K562 (cell line): ENCODE data around the gene RABGAP1L. TPM values are rescaled to one million over a fixed set of nuclear protein-coding genes. Genes with fewer than 3 reads are reported as not detected.

Experiments
- ATAC-seq: fragments of 200-7000 bp; cut with Tn5 transposase; 3 replicates; pipeline ENCODE4 v1.9.1; 2020; ENCODE audit warnings: moderate library complexity
- BruUV-seq: library from RNA; stranded (reverse); fragments of 400-500 nt; replicated peaks from 2 replicates; lab custom pipeline; 2021; lab: Mats Ljungman, UMichigan
- CTCF ChIA-PET: fragments of 300-600 bp; formaldehyde crosslinking; extraction: SDS; loops from one replicate; lab custom pipeline; 2021; ENCODE audit warnings: low intra/inter-chr PET ratio; lab: Yijun Ruan, JAX
- POLR2A ChIA-PET: fragments of 300-600, 350-650 bp; sonication (Branson Sonifier 250); formaldehyde crosslinking; extraction: SDS; loops from one replicate; lab custom pipeline; 2021; ENCODE audit warnings: antibody characterized with exemption, inconsistent platforms; lab: Yijun Ruan, JAX
- DNase-seq, 4 experiments: peaks; one replicate each; pipeline versions ENCODE4 v3.0.0 to v3.0.0-alpha.2; 2011 to 2018; ENCODE audit warnings: low spot score in 3 of 4, mixed read lengths in 3 of 4; ENCODE audit errors: extremely low read depth in 1 of 4
- FAIRE-seq: peaks from 2 replicates; lab custom pipeline; 2011; peaks lifted over from hg19 to GRCh38; lab: Jason Lieb, UNC
- H2AFZ ChIP-seq: 2 replicates; pipeline ENCODE4 v1.6.0; 2011; ENCODE audit warnings: low read depth, low read length, control low read depth, inconsistent platforms
- H3K27ac ChIP-seq: fragments of 200-600 bp; 3 replicates; pipeline ENCODE4 v1.8.0; 2011; ENCODE audit warnings: low read depth, mild to moderate bottlenecking, control low read depth, inconsistent platforms, low read length, moderate library complexity, mixed read lengths; ENCODE audit errors: extremely low read depth
- H3K27me3 ChIP-seq, 2 experiments: fragments of 300-600 bp in 1 of 2; 2 replicates in 1 of 2; 3 replicates in 1 of 2; pipeline versions ENCODE4 v1.6.0 to v1.8.0; 2011; ENCODE audit warnings: inconsistent platforms in 2 of 2, low read length in 2 of 2, mild to moderate bottlenecking in 1 of 2, mixed read lengths in 1 of 2, moderate library complexity in 1 of 2; ENCODE audit not compliant: control insufficient read depth in 2 of 2, insufficient read depth in 2 of 2
- H3K36me3 ChIP-seq: fragments of 300-600 bp; 3 replicates; pipeline ENCODE4 v1.8.0; 2011; ENCODE audit warnings: mild to moderate bottlenecking, low read length, inconsistent platforms; ENCODE audit not compliant: control insufficient read depth, insufficient read depth
- H3K4me1 ChIP-seq, 2 experiments: fragments of 200-600 bp in 1 of 2; replicated peaks in 1 of 2; 2 replicates in 1 of 2; 3 replicates in 1 of 2; pipeline versions ENCODE4 v1.5.1 to v1.8.0; 2011; ENCODE audit warnings: inconsistent platforms in 2 of 2, low read length in 2 of 2, mild to moderate bottlenecking in 1 of 2, mixed read lengths in 1 of 2, moderate library complexity in 1 of 2; ENCODE audit not compliant: control insufficient read depth in 2 of 2, insufficient read depth in 2 of 2
- H3K4me2 ChIP-seq: 2 replicates; pipeline ENCODE4 v1.6.1; 2011; ENCODE audit warnings: low read length, control low read depth, inconsistent platforms, mixed read lengths; ENCODE audit not compliant: insufficient read depth
- H3K4me3 ChIP-seq: fragments of 200-600 bp; sonication (generic), shearing (Covaris generic); 2 replicates; pipeline ENCODE4 v1.5.1; 2016; ENCODE audit warnings: control low read depth, inconsistent platforms
- H3K79me2 ChIP-seq: fragments of 200-600 bp; 3 replicates; pipeline ENCODE4 v1.8.0; 2011; ENCODE audit warnings: low read length, inconsistent platforms; ENCODE audit not compliant: control insufficient read depth, insufficient read depth
- H3K9ac ChIP-seq, 2 experiments: 2 replicates each; pipeline versions ENCODE4 v1.6.0 to v1.6.1; 2011; ENCODE audit warnings: low read depth in 2 of 2, low read length in 2 of 2, control low read depth in 1 of 2, inconsistent platforms in 1 of 2, mild to moderate bottlenecking in 1 of 2, mixed read lengths in 1 of 2; ENCODE audit not compliant: insufficient read depth in 1 of 2
- H3K9me1 ChIP-seq: one replicate; pipeline ENCODE4 v1.6.0; 2011; ENCODE audit warnings: inconsistent platforms, mild to moderate bottlenecking, low read length, moderate library complexity; ENCODE audit not compliant: control insufficient read depth, insufficient read depth
- H3K9me3 ChIP-seq: replicated peaks from 2 replicates; pipeline ENCODE4 v1.5.1; 2011; ENCODE audit warnings: low read depth, low read length, inconsistent platforms; ENCODE audit not compliant: control insufficient read depth, insufficient read depth
- H4K20me1 ChIP-seq: replicated peaks from 2 replicates; pipeline ENCODE4 v1.6.1; 2011; ENCODE audit warnings: low read length, inconsistent platforms, mixed read lengths; ENCODE audit not compliant: control insufficient read depth, insufficient read depth
- HDGF ChIP-seq: fragments of 450-650 bp; IDR thresholded peaks from 2 replicates; pipeline ENCODE4 v1.6.1; 2016
- NR1H2 ChIP-seq: sonication (generic); formaldehyde crosslinking; IDR thresholded peaks from 2 replicates; pipeline ENCODE4 v1.4.0; 2020; ENCODE audit warnings: mild to moderate bottlenecking, missing genetic modification reagents
- TRIM25 ChIP-seq: fragments of 450-650 bp; IDR thresholded peaks from 2 replicates; pipeline ENCODE4 v1.7.0; 2016; ENCODE audit warnings: borderline replicate concordance
- ZNF780A ChIP-seq: fragments of 250-450 bp; sonication (Bioruptor Pico); IDR thresholded peaks from 2 replicates; pipeline ENCODE4 v1.5.0; 2021; ENCODE audit warnings: mild to moderate bottlenecking
- WGBS: fragments of 100-300 bp; shearing (Covaris generic); methylation state at CpG from one replicate; pipeline ENCODE4 v1.1.6; 2016; ENCODE audit warnings: low coverage, mixed read lengths; ENCODE audit not compliant: insufficient coverage; ENCODE audit errors: missing lambda C conversion rate; 5-methylcytosine and 5-hydroxymethylcytosine counted together
- in situ Hi-C: fragments of 300-500 bp; cut with MboI; formaldehyde crosslinking; loops from 4 replicates; pipeline ENCODE4 v1.15.0; 2018; ENCODE audit warnings: inconsistent platforms, mixed read lengths
- intact Hi-C: fragments of 100-400 bp; cut with micrococcal nuclease; formaldehyde crosslinking; loops from 2 replicates; pipeline ENCODE4 v1.14.2; 2022
- polyA plus RNA-seq, 8 experiments: library from polyadenylated mRNA; depleted of rRNA in 4 of 8; stranded (reverse) in 5 of 8; unstranded in 3 of 8; fragments of >200 nt; fragmentation: Nextera tagmentation in 2 of 8; fragmentation: Illumina TruSeq in 1 of 8; extraction: Ambion mirVana in 2 of 8; extraction: Trizol in 1 of 8; gene quantifications; 2 replicates each; pipeline versions ENCODE4 v1.2.1 to v1.2.3, GENCODE V29; 2011 to 2014; ENCODE audit warnings: inconsistent platforms in 1 of 8, missing spikeins in 1 of 8
- total RNA-seq, 7 experiments: library from RNA; depleted of rRNA in 6 of 7; stranded (reverse); fragments of >200 nt in 6 of 7; fragmentation: Illumina TruSeq in 2 of 7; extraction: Trizol in 2 of 7; gene quantifications; 2 replicates each; pipeline versions ENCODE4 v1.2.1 to v1.2.3, GENCODE V29; 2011 to 2021; ENCODE audit warnings: low replicate concordance in 1 of 7
- TF ChIP-seq, protein P1 (sequence below), 2 experiments: fragments of 450-650 bp; IDR thresholded peaks; 2 replicates each; pipeline ENCODE4 v1.6.1; 2016
- TF ChIP-seq, protein P2 (sequence below): fragments of 450-650 bp; IDR thresholded peaks from 2 replicates; pipeline ENCODE4 v1.6.1; 2017; ENCODE audit warnings: antibody characterized with exemption, mild to moderate bottlenecking
- TF ChIP-seq, protein P3 (sequence below), 3 experiments: IDR thresholded peaks in 2 of 3; conservative IDR thresholded peaks in 1 of 3; 2 replicates each; pipeline ENCODE4 v1.5.1; 2011 to 2012; ENCODE audit warnings: low read length in 3 of 3, mild to moderate bottlenecking in 3 of 3, control low read depth in 2 of 3, improper control_type of control experiment in 1 of 3, inconsistent platforms in 1 of 3, low read depth in 1 of 3, mixed read lengths in 1 of 3, moderate library complexity in 1 of 3; ENCODE audit not compliant: insufficient read depth in 2 of 3

Gene RABGAP1L
- total and polyA plus RNA-seq, 9 of the 15 experiments (the other 6 are each of a cell fraction or from before 2014, with no cell fraction given) = 16.5 to 44.9 (median 26.7) TPM

DNA sequence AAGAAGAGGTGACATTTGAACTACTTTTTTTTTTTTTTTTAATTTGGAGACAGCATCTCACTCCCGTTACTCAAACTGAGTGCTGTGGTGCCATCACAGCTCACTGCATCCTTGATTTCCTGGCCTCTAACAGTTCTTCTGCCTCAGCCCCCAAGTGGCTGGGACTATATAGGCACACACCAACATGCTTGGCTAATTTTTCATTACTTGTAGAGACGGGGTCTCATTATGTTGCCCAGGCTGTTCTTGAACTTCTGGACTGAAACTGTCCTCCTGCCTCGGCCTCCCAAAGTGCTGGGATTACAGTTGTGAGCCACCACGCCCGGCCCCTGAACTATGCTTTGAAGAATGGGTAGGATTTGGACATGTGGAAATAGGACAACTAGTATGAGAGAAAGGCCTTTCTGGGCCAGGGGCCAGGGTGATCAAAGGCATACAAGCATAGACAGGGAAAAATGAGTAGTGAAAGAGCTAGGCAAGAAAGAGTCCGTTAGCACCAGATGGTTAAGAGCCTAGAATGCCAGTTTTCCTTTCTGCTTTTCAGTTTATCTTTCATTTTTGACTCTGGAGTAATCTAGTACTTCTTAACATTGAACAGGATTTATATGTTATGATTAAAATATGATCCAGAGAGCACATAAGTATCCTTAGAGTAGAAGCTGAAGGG lies 6.3 kb downstream of the RABGAP1L start:
- intact Hi-C loops (no loop called here), in situ Hi-C loops (no loop called here)
- Histone ChIP-seq H3K4me1 (peaks cover 29 to 58% of the 10 kb centered on the region in 2 experiments), H3K9me1 (no peaks in the 10 kb centered on the region), H3K9me3 (no peaks in the 10 kb centered on the region), H3K36me3 (peaks cover 21% of the 10 kb centered on the region; the same call in 2 of the 3 replicates), H3K4me3 (no peak overlapping the region), H3K79me2 (peaks cover 96% of the 10 kb centered on the region), H3K9ac (peak overlapping the region; percentile 44 to 49; a peak in 3 of 4 replicates), H3K27ac (peak overlapping the region; percentile 66), H4K20me1 (no peaks in the 10 kb centered on the region; the same call in 1 of the 2 replicates), H3K27me3 (no peaks in the 10 kb centered on the region), H2AFZ (peak overlapping the region; percentile 10; the same call in 1 of the 2 replicates), H3K4me2 (peak overlapping the region; percentile 19; the same call in 1 of the 2 replicates)
- ATAC-seq = peak; percentile 61
- no peak for FAIRE-seq
- 71% methylated on average over 6 of the region's 6 CpGs for WGBS
- peak in 2 of 4 experiments; percentile 34 to 58 for DNase-seq
- BruUV-seq = no TSS peak
- CTCF ChIA-PET = no interaction called here
- POLR2A ChIA-PET = interaction anchor here (0.5 to 2.0 kb wide), 8 partner anchors 13 to 1015 kb away, joined by 3 to 9 read pairs (median 4); no protein-coding TSS in a partner anchor
- TF ChIP-seq, protein P1, sequence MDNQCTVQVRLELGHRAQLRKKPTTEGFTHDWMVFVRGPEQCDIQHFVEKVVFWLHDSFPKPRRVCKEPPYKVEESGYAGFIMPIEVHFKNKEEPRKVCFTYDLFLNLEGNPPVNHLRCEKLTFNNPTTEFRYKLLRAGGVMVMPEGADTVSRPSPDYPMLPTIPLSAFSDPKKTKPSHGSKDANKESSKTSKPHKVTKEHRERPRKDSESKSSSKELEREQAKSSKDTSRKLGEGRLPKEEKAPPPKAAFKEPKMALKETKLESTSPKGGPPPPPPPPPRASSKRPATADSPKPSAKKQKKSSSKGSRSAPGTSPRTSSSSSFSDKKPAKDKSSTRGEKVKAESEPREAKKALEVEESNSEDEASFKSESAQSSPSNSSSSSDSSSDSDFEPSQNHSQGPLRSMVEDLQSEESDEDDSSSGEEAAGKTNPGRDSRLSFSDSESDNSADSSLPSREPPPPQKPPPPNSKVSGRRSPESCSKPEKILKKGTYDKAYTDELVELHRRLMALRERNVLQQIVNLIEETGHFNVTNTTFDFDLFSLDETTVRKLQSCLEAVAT (IDR thresholded peaks at IDR 0.05) = 0 out of 4 replicates have a peak, but pooled peaks of 1 of the 2 experiments have one; percentile 19
- TF ChIP-seq, protein P2, sequence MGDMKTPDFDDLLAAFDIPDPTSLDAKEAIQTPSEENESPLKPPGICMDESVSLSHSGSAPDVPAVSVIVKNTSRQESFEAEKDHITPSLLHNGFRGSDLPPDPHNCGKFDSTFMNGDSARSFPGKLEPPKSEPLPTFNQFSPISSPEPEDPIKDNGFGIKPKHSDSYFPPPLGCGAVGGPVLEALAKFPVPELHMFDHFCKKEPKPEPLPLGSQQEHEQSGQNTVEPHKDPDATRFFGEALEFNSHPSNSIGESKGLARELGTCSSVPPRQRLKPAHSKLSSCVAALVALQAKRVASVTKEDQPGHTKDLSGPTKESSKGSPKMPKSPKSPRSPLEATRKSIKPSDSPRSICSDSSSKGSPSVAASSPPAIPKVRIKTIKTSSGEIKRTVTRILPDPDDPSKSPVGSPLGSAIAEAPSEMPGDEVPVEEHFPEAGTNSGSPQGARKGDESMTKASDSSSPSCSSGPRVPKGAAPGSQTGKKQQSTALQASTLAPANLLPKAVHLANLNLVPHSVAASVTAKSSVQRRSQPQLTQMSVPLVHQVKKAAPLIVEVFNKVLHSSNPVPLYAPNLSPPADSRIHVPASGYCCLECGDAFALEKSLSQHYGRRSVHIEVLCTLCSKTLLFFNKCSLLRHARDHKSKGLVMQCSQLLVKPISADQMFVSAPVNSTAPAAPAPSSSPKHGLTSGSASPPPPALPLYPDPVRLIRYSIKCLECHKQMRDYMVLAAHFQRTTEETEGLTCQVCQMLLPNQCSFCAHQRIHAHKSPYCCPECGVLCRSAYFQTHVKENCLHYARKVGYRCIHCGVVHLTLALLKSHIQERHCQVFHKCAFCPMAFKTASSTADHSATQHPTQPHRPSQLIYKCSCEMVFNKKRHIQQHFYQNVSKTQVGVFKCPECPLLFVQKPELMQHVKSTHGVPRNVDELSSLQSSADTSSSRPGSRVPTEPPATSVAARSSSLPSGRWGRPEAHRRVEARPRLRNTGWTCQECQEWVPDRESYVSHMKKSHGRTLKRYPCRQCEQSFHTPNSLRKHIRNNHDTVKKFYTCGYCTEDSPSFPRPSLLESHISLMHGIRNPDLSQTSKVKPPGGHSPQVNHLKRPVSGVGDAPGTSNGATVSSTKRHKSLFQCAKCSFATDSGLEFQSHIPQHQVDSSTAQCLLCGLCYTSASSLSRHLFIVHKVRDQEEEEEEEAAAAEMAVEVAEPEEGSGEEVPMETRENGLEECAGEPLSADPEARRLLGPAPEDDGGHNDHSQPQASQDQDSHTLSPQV = 0 out of 2 replicates have a peak, but pooled peaks have one; percentile 24
- TF ChIP-seq, protein P3, sequence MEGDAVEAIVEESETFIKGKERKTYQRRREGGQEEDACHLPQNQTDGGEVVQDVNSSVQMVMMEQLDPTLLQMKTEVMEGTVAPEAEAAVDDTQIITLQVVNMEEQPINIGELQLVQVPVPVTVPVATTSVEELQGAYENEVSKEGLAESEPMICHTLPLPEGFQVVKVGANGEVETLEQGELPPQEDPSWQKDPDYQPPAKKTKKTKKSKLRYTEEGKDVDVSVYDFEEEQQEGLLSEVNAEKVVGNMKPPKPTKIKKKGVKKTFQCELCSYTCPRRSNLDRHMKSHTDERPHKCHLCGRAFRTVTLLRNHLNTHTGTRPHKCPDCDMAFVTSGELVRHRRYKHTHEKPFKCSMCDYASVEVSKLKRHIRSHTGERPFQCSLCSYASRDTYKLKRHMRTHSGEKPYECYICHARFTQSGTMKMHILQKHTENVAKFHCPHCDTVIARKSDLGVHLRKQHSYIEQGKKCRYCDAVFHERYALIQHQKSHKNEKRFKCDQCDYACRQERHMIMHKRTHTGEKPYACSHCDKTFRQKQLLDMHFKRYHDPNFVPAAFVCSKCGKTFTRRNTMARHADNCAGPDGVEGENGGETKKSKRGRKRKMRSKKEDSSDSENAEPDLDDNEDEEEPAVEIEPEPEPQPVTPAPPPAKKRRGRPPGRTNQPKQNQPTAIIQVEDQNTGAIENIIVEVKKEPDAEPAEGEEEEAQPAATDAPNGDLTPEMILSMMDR (IDR thresholded peaks at IDR 0.05 in 2 of 3, conservative IDR thresholded peaks at IDR 0.05 in 1 of 3; ENCODE audit: insufficient read depth in 2 of 3, low read depth in 1 of 3, low read length in 3 of 3) = peak; percentile 26 to 52 (median 27); a peak in 4 of 6 replicates
- TF ChIP-seq ZNF780A (CRISPR knock-in tag) (no peak), TRIM25 (0 out of 2 replicates have a peak, but pooled peaks have one; percentile 62), NR1H2 (CRISPR knock-in tag) (no peak), HDGF (peak; percentile 32; the same call in 1 of the 2 replicates)
